GM19238 (cell line): Measurements from ENCODE around the gene SPARCL1.
"Not testable (repeated sequence)": the region's sequence is repeated elsewhere in the genome, so short reads cannot be mapped to it uniquely, and the experiment has no call there.

Source experiments
- DNase-seq: peaks from one replicate; pipeline ENCODE4 v3.0.0; 2011; ENCODE audit warnings: low spot score; ENCODE audit not compliant: insufficient read length

Gene SPARCL1, protein sequence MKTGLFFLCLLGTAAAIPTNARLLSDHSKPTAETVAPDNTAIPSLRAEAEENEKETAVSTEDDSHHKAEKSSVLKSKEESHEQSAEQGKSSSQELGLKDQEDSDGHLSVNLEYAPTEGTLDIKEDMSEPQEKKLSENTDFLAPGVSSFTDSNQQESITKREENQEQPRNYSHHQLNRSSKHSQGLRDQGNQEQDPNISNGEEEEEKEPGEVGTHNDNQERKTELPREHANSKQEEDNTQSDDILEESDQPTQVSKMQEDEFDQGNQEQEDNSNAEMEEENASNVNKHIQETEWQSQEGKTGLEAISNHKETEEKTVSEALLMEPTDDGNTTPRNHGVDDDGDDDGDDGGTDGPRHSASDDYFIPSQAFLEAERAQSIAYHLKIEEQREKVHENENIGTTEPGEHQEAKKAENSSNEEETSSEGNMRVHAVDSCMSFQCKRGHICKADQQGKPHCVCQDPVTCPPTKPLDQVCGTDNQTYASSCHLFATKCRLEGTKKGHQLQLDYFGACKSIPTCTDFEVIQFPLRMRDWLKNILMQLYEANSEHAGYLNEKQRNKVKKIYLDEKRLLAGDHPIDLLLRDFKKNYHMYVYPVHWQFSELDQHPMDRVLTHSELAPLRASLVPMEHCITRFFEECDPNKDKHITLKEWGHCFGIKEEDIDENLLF

GRCh38 chr4:87529187-87529586 is at the start of gene SPARCL1:
TSS of gene SPARCL1 (minus strand) at chr4:87529376. CDS start at chr4:87499574, 29,802 bp downstream.
- DNase-seq, result no peak

- DNase-seq, result no peak
Measured at GRCh38 chr4:87575983-87576382, 46.8 kb upstream of the SPARCL1 start.

- no peak for DNase-seq
Measured at GRCh38 chr4:87575408-87575807, 46.2 kb upstream of the SPARCL1 start.

DNA sequence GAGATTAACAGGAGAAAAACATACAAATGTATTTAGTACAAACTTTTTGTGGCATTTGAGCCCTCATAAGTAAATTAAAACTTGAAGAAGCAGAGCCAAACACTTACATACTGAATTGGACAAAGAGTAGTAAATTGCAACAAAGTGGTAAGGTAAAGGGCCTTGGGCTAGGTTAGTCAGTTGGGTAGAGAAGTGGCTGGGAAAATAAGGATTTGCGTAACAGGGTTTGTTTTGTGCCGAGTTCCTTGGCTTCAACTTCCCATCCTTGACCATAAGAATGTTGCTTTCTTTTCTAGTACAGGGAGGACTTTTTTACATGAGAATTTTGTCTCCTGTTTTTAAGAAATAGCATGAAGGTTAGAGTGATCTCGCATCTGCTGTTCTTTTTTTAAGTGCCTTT is 45.8 kb upstream of the SPARCL1 start:
- no peak for DNase-seq

DNA sequence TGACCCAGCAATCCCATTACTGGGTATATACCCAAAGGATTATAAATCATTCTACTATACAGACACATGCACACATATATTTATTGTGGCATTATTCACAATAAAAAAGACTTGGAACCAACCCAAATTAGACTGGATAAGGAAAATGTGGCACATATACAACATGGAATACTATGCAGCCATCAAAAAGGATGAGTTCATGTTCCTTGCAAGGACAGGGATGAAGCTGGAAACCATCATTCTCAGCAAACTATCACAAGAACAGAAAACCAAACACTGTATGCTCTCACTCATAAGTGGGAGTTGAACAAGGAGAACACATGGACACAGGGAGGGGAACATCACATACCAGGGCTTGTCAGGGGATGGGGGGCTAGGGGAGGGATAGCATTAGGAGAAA is 45.2 kb upstream of the SPARCL1 start:
- DNase-seq, result not testable (repeated sequence)

GRCh38 chr4:87570290-87570805 is 41.2 kb upstream of the SPARCL1 start:
- DNase-seq, result no peak

DNA sequence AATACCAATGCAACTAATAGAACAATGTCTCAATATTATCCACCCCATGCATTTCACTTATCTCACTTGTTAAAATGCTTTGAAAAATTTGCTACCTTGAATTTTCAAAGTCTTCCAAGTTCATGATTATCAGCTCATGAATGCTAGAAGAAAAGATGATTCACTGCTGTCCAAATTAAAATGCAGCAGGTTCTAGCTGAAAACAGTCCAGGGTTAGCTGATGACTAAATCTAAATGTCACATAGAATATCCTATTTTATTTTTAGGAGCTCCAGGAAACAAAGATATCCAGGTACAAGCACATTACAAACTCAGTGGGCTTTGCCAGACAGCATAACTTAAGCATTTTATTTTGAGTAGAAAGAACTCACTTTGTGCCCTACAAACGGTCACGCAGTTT is 38.0 kb upstream of the SPARCL1 start:
- DNase-seq, result no peak

DNA sequence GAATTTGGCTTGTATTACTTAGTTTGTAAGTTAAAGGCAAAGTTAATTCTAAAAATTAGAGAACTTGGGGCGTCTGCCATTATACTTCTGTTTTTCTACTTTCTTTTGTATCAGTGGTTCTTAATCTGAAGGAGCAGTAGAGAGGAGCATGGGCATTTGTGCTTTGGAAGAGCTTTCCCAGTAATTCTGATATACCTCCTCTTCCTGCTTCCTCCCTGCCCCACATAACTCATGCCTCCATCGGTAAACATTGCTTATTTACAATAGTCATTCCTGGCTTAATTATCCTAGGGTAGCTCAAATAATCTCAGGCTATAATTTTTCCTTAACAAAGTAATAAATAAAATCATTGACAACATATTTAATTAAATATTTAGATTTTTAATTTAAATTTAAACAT is 37.1 kb upstream of the SPARCL1 start:
- DNase-seq, result no peak

DNA sequence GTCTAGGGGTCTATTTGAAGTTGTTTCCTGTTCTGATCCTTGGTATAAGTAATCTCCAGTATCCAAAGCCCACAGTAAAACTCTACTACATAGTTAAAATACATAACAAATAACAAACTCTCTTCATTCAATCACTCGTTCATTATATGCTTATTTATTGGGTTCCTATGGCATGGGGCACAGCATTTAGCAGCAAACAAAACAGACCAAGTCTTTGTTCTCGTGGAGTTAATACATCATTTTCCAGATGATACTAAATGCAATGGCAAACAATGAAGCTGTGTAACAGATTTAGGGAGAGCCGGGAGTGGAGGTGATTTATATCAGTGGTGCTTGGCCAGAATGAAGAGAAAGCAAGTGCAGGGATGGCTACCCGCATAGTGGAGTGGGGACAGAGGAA is 36.6 kb upstream of the SPARCL1 start:
- no peak for DNase-seq

DNA sequence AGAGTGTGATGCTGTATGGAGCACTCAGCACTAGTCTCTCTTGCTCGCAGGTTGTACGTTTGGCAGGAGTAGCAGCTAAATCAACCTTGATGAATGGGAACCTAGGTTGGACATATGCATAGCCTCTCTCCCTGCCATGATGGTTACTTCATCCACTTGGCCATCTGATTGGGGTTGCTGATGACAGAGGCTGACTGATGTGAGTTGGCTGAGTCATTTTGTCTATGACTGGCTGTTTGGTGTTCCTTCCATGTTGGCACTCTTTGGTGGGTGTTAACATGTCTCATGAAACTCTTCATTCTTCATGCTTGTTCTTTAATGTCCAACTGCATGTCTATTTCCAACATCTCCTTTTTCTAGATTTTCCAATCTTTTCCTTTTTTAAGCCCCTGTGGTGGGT is 31.6 kb upstream of the SPARCL1 start:
- DNase-seq, result no peak

GRCh38 chr4:87559090-87559837 is 30.1 kb upstream of the SPARCL1 start:
- DNase-seq, result peak; percentile 2

DNA sequence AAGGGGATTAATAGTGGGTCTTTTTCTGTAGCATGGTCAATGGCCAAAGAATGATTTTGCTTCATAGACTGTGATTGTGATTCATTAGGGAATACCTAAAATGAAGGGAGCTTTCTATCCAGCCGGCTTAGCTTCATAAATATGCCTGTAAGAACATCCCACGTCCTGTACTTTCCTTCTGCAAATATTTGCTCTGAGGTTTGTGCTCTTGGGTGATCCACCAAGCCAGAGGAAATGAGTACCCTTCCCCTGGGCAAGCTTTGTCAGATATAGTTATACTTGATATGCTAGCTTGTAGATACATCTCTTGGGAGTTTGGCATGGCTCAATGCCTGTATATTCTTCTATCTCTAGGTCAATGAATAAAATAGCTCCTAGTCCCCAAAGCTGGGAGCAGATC is 28.2 kb upstream of the SPARCL1 start:
- DNase-seq, result no peak

DNA sequence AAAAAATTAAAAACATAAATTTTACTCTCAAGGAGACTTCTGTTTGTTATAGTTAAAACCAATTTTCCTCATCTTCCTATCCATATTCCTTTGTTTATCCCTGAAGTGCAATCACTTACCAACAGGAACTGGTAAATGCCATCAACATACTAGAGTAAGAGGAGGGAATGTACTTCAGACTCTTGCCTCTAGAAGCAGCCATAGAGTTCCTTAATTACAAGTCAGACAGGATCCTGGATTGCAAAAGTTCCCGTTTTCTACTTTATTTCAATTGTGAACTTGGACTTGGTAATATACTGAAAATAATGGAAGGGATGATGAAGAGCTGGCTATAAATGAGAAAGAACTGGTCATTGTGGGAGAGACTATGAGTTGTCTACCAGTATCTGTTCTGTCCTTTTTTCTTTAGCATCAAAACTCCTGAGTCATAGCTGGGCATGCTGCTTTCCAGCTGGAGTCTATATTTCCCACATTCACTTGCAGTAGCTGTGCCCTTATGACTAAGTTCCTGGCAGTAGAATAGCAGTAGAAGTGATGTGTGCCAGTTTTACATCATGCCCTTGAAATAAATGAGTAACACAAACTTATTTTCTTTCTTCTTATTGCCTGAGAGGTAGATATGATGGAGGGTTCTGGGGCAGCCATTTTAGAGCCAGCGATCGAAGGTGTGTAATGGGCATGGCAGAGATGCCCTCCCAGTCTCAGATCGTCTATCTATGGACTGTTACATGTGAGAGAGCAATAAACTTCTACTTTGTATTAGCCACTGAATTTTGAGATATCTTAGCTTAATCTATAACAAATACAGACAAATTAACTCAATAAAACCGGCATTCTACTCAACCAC is 26.8 kb upstream of the SPARCL1 start:
- no peak for DNase-seq

- no peak for DNase-seq
Measured at GRCh38 chr4:87553182-87553581, 24.0 kb upstream of the SPARCL1 start.

DNA sequence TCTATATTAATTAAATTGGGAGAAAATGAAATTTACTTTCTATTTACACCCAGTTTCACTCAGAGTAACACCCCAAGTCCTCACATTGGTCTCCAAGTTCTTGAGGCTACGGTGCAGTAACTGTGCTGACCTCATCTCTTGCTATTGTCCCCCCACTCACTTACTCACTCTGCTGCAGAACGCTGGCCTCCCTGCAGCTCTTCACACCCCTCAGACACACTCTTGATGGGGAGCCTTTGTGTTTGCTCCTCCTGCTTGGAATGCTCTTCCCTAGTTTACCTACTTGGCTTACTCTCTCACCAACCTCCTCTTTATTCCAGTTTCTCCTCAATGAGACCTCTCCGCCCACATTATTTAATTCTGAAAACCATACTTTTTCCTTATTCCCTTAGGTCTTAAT is 22.2 kb upstream of the SPARCL1 start:
- DNase-seq, result no peak

DNA sequence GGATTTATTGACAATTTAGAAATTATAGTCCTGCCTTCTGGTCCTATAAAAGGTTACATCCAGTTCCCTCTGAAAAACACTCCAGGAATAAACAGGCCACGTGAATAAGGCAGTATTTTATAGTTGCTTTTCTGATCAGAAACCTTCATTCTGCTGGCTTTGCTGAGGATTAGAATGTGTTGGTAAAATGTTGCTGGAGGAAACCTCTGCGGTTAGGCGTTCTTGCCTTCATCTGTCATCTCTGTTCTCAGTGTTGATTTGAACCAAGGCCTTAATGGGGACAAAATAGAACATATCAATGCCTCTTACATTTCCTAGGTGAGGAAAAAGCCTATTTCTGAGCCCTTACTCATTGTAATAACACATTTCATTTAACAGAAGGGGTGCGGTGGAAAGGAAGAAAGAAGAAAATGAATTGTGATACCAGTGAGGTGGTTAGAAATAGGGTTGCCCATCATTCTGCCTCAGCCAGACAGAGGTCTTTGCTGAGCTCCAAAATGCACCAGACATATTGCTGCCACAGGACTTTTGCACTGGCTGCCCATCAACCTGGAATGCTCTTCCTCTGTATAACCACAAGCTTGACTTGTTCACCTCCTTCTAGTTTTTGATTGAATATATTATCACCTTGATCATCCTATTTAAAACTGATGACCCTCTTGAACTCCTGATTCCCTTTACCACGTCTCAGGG is 18.0 kb upstream of the SPARCL1 start:
- no peak for DNase-seq

- no peak for DNase-seq
Measured at GRCh38 chr4:87545052-87545451, 15.9 kb upstream of the SPARCL1 start.

GRCh38 chr4:87543835-87544461 is 14.8 kb upstream of the SPARCL1 start:
- no peak for DNase-seq

- DNase-seq, result no peak
Measured at GRCh38 chr4:87542734-87543312, 13.6 kb upstream of the SPARCL1 start.
